Stimulated activated CD4-positive, alpha-beta T cell treated with anti-CD3 and anti-CD28 coated beads, Interleukin-15, amount 100 ng/mL, for 1 hour (primary cell): ENCODE data around the gene MAOB.
A peak's percentile ranks its signal among the peaks of the same experiment; 100 is the strongest.
"Not testable (repeated sequence)": the region's sequence is repeated elsewhere in the genome, so short reads cannot be mapped to it uniquely, and the experiment has no call there.

Experiments used
- DNase-seq, 2 donors: peaks; one replicate each; pipeline ENCODE4 v3.0.0-alpha.2; 2020; ENCODE audit warnings: low read depth in 1 of 2, low spot score in 1 of 2

The MAOB gene

DNA sequence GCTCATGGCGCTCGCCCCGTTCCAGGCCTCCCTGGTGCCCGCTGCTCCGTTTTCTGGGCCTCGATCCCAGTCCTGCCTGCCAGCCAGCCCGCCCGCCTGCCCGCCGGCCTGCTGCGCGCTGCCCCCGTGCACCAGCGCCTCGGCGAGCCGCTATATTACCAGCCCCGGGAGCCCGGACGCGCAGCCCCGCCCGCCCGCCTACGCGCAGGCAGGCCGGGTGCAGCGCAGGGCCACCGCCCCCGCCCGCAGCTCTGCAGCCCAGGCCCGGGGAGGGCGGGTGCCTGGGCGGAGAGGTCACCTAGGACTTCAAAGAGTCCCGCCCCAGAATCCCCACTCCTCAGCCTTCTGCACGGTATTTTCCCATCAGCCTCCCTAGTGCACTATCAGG is at the start of gene MAOB:
Gene MAOB (minus strand): TSS at position 157 of the 388 bp plus-strand sequence. CDS start 151 bp downstream, at position 6.
- DNase-seq = peak in 1 of 2 donors; percentile 6

DNA sequence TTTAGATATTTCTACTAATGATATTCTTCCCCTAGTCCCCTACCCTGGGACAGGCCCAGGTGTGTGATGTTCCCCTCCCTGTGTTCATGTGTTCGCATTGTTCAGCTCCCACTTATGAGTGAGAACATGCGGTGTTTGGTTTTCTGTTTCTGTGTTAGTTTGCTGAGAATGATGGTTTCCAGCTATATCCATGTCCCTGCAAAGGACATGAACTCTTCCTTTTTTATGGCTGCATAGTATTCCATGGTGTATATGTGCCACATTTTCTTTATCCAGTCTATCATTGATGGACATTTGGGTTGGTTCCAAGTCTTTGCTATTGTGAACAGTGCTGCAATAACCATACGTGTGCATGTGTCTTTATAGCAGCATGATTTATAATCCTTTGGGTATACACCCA is 39.8 kb upstream of the MAOB start:
- not testable (repeated sequence) for DNase-seq

DNA sequence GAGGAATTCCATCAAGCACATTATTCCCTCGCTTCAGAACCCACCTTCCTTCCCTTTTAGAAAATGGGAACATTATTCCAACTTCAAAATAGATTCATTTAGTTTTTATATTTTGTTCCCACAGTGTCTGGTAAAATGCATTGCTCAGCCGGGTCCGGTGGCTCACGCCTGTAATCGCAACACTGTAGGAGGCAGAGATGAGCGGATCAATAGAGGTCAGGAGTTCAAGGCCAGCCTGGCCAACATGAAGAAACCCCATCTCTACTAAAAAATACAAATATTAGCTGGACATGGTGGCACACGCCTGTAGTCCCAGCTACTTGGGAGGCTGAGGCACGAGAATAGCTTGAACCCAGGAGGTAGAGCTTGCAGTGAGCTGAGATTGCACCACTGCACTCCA is 28.5 kb upstream of the MAOB start:
- DNase-seq = not testable (repeated sequence)

DNA sequence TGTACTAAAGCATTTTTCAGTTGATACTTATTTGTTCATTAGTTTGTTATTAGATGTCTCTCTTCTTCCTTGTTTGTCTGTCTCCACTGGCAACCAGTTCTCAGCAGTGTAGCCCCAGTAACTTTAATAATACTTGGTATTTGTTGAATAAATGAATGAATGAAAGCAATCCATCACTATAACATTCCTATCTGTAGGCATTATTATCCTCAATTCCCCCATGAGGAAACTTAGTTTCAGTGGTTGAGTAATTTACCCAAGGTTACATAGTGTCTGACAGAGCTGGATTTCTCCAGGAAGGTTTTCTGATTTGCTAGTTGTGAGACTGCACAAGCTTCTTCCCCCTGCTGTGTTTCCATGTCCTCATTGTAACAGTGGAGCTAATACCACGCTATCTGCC is 27.8 kb upstream of the MAOB start:
- DNase-seq = no peak

DNA sequence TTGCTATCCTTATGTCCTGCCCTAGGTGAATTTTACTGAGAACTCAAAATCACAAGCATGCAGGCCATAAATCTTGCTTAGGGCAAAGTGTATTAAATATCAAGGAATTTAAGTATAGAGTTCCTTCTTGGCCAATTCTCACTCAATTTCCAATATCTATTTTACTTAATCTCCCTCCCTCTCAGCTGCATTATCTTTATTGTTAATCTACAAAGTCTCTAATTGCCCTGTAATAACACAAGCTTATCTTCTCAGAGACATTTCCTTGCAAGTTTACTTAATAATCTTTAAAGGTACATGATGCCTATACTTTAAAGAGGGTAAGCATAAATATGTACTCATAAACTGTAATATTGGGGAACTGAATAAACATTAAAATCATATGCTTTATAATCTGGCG is 26.9 kb upstream of the MAOB start:
- DNase-seq = no peak

DNA sequence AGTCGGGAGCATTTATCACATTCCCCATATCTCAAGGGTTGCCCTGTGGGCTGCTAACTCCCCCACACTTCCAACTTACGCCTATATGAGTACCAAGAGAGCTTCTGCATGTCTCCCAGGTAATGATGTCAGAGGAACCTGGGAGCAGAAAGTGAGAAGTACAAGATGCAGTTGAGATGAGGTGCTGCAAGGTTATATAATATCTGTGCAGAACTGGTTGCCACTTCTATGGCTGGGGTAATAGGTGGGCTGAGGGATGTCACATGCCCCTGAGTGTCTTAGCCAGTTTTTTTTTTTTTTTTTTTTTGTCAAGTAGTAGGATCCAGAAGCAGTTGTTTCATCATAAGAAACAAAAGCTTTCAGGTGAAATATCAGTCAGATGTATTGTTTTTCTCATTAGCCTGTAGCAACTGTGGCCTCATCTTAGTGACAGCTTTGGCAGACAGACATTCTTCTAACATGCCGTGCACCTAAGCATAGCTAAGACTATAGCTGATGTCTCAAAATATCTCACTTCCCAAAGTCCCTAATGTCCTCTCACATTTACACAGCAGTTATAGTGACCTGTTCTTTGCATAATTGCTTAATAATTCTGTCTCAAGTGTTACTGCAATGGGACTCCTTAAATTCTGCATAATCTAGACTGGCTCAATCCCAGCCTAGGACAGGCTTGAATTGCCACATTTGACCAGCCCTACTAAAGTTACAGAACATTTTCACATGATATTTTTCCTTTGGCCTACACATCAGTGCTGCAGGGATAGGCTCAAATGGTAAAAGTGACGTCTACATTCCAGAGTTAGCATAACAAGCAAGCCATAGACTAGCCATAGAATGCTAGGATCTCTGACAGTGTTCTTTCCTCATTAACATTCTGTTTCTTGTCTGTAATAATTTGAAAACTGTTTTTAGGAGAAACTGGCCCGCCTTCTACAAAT is 17.9 kb upstream of the MAOB start:
- DNase-seq = no peak

DNA sequence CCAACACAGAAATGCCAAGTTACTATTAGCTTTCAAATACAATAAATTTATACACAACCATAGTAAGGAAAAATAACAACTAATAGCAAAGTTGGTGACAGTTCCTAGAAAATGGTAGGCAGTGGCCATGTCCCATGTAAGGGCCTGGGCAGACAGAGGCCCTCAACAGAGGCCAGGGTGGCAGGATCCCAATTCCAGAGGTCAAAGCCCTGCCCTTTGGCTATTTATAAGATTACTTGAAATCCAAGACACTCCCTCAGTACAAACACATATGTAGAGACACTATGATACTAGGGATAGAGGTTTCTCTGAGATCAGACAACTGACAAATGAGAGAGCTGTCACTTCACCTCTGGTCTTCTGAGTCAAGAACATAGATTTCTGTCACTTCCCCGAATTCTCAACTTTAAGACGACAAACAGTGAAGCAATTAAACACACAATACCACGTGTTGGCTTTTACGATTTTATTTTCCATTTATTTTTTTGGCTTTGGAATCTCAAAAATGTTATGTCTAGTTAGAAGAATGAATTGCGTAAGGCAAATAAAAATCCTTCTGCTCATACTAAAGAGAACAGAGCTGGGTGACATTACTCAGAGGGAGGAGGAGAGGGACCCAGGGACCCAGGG is 16.3 kb upstream of the MAOB start:
- no peak for DNase-seq

DNA sequence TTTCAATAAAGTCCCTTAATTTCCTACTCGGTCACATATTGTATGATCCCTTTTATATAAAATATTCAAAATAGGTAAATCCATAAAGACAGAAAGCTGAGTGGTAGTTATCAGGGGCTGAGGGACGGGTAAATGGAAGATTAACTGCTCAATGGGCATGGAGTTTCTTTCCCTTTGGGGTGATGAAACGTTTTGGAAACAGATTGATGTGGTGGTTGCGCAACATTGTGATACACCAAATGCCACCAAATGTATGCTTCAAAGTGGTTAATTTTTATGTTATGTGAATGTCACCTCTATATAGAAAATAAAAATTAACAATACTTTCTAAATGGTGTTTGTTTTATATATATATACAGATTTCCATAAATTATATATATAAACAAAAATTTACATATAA is 15.0 kb upstream of the MAOB start:
- DNase-seq = no peak

DNA sequence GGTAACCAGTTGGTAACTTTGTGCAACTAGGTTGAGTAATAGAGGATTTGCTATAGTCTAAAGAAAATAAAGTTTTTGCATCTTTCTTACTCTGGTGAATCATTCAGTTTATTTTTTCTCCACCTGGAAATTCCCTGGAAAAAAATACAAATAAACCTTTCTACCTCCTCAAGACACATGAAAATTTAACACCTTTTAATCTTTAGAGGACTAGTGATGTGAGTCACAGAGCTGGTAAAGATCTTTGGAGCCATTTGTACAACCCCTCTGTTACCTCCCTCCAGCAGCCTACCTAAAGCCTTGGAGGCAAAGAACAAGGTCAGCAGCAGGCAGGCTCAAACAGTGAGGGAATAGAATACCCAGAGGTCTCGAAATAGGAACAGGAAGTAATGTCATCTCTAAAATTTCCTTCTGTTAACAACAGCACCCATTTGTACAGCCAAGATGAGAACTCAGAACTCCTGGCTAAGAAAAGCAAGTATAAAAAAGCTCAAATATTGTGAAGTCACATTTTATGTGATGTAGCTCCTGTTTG is 10.2 kb upstream of the MAOB start:
- DNase-seq = no peak

DNA sequence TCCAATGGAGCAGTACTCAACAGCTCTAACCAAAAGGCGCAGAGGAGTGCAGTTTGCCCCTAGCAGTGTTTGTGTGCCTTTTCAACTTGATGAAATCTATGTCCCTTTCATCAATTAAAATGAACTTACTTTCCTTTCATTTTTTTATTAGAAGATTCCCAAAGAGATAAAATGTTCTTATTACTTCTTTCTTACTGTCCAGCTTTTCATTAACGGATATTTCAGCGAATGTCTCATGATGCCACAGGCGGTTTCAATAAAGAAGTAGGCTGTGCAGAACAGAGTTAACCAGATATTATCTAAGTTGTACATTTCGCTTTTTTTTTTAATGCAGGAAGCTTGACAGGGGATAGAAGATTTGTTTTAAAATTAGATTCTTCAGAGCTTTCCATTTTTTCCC is 3.4 kb upstream of the MAOB start:
- no peak for DNase-seq

DNA sequence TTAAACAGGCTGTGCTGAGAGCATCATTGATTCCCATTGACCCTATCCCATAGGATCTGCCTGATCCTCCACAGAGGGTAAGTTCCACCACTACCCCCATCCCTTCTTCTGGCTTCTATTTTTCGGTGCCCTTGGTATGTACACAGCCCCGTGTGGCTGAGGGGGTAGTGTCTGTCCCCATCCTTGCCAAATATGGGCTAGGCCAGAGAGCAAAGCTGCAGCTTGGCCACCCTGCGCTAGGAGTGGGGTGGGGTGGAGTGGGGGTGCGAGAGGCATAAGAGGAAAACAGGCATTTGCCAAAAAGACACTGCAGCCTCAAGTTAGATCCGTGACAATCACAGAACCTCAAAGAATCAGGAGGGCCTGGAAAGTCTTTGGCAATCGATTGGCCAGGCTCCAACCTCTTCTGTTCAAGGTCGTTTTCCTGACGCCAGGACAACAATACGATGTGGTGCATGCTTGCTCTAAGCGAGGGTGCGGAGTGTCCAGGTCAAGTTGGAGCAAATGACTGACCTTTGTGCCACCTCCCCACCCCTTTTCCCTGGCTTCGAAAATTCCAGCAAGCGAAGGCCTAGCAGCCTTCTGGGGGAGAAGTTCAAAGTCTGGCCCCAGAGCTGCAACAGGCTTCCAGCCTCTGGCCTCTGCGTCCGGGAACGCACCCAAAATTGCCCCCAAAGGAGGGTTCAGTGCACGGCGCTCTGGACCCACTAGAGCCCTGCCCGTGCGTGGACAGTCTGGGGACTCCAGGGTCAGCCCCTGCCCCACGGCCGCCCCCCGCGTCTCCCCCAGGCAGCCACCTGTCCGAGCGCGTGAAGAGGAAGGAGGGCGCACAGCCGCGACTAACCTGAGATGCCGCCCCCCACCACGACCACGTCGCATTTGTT is 598 bp downstream of the MAOB start:
- no peak for DNase-seq

DNA sequence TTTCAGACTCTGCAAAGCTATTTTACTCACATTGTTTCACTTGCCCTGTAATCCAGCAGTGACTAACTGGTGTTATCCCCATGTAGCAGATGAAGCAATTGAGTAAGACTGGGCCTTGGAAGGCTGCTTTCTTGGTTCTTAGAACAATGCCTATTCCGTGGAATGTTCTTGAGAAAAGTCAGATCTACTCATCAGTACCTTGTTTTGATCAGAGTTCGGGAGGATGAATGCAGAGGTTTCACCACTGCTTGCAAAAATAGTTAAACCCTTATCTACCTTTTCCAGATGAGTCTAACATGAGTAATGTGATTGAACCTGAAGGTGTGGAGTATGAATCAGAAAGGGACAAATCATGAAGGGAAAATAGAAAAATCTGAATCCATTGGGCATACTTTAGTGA is 1.8 kb downstream of the MAOB start:
- DNase-seq = no peak

DNA sequence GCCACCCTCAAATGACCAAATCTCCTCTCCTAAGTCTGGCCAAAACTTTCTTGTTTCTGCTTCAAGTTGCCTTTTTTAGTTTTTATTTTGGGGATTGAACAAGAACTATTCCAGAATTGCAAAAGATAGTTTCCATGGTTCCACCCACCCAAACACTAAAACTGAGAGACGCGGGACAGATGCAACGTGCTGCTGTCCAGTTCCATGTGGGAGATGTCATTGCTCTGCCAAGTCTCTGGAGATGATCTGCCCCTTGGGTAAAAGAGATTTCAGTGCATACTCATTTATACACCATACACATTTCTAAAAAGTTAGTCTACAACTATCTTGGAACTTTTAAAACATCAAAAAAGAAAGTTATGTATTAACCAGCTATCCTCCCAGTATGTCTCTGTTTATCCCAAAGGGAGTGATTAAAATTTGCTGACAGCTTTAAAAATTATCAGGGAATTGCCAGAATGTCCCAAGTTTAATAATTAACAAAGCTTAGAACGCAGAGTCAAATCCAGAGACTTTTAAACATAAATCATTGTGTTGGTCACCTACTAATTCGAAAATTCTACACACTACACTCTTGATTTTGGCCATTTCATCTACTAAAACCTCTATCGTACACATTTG is 3.2 kb downstream of the MAOB start:
- DNase-seq = no peak

DNA sequence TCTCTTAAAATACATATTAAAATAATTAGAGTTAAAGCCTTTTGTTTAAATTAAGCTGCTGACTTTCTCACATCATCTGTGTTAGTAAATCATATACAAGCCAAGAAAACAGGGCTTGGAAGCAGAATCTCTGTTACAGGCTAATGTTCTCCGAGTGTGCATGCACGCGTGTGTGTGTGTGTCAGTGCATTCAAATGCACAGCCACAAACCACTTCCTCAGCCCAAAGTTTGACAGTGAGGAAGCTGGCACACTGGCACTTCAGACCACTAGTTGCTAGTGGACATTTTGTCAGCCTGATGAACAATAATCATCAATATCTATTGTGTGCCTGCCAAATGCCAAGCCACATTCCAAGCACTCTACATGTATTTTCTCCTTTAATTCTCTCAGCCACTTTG is 5.6 kb downstream of the MAOB start:
- no peak for DNase-seq

DNA sequence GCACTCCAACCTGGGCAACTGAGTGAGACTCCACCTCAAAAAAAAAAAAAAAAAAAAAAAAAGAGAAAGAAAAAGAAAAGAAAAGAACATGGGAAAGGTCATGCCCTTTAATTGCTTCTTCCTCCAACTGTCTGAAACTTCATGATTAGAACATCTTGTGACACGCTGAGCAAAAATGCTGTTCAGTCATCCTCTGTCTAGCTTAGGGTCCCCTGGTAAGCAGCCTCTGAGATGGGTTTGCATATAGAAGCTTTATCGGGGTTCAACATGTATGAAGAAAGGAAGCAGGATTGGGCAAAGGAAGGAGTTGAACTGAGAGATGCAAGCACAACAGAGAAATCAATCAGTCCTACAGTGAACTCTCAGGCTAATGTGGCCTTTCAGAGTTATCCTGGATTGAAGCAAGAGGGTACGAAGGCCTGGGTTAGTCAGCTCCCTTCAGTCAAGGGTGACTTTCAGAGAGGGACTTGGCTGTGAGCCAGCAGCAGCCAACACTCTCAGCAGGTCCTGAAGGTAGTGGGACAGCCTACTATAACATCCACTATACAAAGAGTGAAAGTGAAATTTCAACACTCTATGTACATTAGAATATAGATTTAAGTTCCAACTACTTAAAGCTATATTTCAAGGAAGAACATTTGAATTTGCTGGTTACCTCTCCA is 11.4 kb downstream of the MAOB start:
- DNase-seq = no peak

DNA sequence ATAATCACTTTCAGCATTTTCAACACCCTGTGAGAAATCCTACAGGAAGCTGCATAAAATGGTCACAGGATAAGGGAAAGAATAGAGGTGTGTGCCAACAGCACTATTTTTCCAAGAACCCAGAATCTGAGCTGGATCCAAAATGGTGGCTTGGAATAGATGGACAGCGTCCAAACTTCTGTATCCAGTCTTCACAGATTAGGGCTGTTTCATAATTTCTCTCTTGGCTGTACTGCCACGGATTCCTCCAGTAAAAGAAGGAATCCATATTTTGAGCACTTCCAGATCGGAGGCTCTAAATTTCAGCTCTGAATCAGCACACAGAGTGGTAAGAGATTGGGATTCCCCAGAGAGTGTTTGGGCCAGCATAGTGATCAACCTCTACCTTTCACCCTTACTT is 12.2 kb downstream of the MAOB start:
- DNase-seq = no peak

DNA sequence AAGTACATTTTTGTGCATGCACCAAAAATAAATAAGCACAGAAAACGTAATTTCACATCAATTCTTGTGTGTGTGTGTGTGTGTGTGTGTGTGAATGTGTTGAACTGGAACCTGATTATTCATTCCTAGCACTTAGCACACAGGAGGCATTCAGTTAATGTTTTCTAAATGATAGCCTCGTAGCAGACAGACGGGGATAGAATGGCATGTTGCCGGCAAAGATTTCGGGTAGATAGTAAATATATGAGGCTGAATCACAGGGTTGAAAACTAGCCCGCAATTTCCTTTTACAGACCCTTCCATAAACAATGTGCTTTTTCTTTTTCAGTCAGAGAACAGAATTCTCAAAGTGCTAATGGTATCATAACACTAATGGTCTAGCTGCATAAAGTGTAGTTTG is 13.5 kb downstream of the MAOB start:
- no peak for DNase-seq

DNA sequence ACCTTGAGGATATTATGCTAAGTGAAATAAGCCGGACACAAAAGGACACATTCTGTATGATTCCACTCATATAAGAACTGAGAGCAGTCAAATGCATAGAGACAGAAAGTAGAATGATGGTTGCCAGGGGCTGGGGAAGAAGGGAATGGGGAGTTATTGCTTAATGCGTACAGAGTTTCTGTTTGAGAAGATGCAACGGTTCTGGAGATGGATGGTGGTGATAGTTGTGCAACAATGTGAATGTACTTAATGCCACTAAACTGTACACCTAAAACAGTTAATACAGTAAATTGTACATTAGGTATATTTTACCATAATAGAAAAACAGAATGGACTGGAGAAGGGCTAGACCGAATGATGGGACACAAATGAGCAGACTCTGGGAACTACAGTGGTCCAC is 15.8 kb downstream of the MAOB start:
- DNase-seq = no peak

DNA sequence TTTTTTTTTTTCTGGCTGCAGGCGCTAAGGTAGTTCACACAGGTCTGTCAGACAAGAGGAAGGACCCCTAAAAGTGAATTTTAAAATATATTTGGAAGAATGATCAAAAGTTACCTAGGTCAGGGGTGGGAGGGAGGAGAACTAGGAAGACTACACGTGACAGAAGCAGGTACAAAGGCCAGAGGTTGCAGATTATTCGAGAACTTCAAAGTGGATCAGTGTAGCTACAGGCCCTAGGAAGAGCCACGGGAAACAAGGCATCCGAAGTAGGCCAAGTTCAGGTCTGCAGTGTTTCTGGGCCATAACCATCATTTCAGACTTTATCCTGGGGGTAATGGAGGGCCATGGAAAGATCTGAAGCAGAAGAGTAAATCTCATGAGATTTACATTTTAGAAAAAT is 16.5 kb downstream of the MAOB start:
- no peak for DNase-seq

DNA sequence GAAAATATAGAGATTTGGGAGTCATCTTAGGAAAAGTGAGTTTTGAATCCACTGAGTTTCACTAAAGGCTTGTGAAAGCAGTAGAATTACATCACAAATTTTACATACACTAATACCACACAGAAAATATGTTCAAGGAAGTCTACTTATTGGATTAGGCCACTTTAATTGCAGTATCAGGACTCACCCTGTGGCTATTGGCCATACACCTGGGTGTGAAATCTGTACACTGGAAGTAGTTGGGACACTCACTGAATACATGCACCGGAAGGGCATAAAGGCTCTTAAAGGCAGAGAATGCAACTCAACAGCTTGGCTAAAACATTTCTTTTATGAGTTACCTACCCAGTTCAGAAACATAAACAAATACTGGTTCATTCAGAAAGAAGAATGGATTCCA is 19.8 kb downstream of the MAOB start:
- no peak for DNase-seq
